HL-60 (cell line): ENCODE measurements around the gene KCNMA1.

Experiments
- DNase-seq, 2 experiments: peaks; one replicate each; pipeline ENCODE4 v3.0.0-alpha.2; 2010 to 2020; ENCODE audit warnings: low read depth in 1 of 2, low spot score in 1 of 2
- H3K27ac ChIP-seq: fragments of 250-450 bp; sonication (Bioruptor Pico); replicated peaks from 2 replicates; pipeline ENCODE4 v1.5.1; 2020; ENCODE audit warnings: mild to moderate bottlenecking, moderate library complexity
- H3K27me3 ChIP-seq: fragments of 250-450 bp; sonication (Bioruptor Pico); 2 replicates; pipeline ENCODE4 v1.5.1; 2021; ENCODE audit warnings: mild to moderate bottlenecking, moderate library complexity; ENCODE audit not compliant: insufficient read depth, poor library complexity, severe bottlenecking
- H3K4me3 ChIP-seq: replicated peaks from 2 replicates; pipeline ENCODE4 v1.5.1; 2011; ENCODE audit warnings: mild to moderate bottlenecking, control low read depth, low read length; ENCODE audit not compliant: insufficient read depth
- GABPA ChIP-seq: IDR thresholded peaks from 2 replicates; pipeline ENCODE4 v1.6.1; 2012; ENCODE audit warnings: low read depth
- POLR2AphosphoS5 ChIP-seq: IDR thresholded peaks from 2 replicates; pipeline ENCODE4 v1.6.1; 2012; ENCODE audit warnings: low read depth
- REST ChIP-seq: IDR thresholded peaks from 2 replicates; pipeline ENCODE4 v1.6.1; 2012; ENCODE audit warnings: low read depth; ENCODE audit not compliant: insufficient replicate concordance
- SPI1 ChIP-seq: IDR thresholded peaks from 2 replicates; pipeline ENCODE4 v1.6.1; 2012; ENCODE audit warnings: low read depth, mild to moderate bottlenecking, borderline replicate concordance
- TF ChIP-seq, protein P1 (sequence below): IDR thresholded peaks from one replicate; pipeline ENCODE4 v1.5.1; 2011; ENCODE audit warnings: low read length, control low read depth, inconsistent platforms; ENCODE audit not compliant: insufficient read depth

KCNMA1 gene

GRCh38 chr10:77127243-77127642, 510.4 kb downstream of the KCNMA1 start:
- DNase-seq: no peak
- Histone ChIP-seq H3K4me3 (no peak overlapping the region), H3K27ac (no peak overlapping the region), H3K27me3 (peaks cover 2% of the 10 kb centered on the region)
- TF ChIP-seq POLR2AphosphoS5 (no peak), SPI1 (no peak), REST (no peak), GABPA (no peak)
- TF ChIP-seq, protein P1, sequence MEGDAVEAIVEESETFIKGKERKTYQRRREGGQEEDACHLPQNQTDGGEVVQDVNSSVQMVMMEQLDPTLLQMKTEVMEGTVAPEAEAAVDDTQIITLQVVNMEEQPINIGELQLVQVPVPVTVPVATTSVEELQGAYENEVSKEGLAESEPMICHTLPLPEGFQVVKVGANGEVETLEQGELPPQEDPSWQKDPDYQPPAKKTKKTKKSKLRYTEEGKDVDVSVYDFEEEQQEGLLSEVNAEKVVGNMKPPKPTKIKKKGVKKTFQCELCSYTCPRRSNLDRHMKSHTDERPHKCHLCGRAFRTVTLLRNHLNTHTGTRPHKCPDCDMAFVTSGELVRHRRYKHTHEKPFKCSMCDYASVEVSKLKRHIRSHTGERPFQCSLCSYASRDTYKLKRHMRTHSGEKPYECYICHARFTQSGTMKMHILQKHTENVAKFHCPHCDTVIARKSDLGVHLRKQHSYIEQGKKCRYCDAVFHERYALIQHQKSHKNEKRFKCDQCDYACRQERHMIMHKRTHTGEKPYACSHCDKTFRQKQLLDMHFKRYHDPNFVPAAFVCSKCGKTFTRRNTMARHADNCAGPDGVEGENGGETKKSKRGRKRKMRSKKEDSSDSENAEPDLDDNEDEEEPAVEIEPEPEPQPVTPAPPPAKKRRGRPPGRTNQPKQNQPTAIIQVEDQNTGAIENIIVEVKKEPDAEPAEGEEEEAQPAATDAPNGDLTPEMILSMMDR: no peak

DNA sequence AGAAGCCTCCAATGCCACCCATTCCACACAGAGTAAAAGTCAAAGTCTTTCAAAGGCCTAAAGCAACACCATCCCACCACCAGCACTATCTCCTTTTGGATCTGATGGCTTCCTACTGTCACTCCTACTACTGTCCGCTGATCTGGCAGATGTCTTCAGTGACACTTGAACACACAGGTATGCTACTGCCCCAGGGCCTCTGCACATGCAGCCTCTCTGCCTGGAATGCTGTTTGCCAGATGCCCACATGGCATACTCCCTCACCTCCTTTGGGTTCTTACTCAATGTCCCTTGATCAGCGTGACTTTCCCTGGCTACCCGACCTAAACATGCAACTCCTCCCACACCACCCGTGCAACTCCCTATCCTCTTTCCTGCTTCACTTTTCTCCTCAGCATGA, 512.4 kb downstream of the KCNMA1 start:
- DNase-seq: no peak
- H3K27me3 ChIP-seq: no peaks in the 10 kb centered on the region
- no peak overlapping the region for H3K27ac ChIP-seq
- no peak overlapping the region for H3K4me3 ChIP-seq
- TF ChIP-seq GABPA: no peak
- TF ChIP-seq, protein P1: no peak
- TF ChIP-seq SPI1: no peak
- TF ChIP-seq POLR2AphosphoS5: no peak
- TF ChIP-seq REST: no peak

DNA sequence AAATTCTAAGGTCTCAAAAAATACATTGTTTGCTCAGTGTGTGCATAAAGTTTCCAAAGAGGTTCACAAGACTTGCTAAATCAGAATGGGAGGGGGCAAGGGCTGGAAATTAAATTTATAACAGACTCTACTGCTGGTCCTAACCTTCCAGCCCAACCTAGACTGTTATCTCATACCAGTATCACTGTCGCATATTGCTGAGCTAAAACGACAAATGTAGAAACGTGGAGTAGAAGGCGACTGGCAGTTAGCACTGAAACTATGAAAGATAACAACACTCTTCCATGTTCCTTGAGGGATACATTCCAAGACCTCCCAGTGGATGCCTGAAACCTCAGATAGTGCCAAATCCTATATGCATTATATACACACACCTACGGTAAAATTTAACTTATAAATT, 514.3 kb downstream of the KCNMA1 start:
- DNase-seq: no peak
- no peak overlapping the region for H3K27ac ChIP-seq
- peaks cover 2% of the 10 kb centered on the region for H3K27me3 ChIP-seq
- no peak for TF ChIP-seq REST
- TF ChIP-seq, protein P1: no peak
- no peak for TF ChIP-seq GABPA
- TF ChIP-seq SPI1: no peak
- TF ChIP-seq POLR2AphosphoS5: no peak
- no peak overlapping the region for H3K4me3 ChIP-seq
